NT2/D1 (cell line): ENCODE results near the gene MRTFA.
"Not testable (repeated sequence)": the region's sequence is repeated elsewhere in the genome, so short reads cannot be mapped to it uniquely, and the experiment has no call there.

Experiments used
- DNase-seq: peaks from one replicate; pipeline ENCODE4 v3.0.0-alpha.2; 2011; ENCODE audit warnings: low read depth, low spot score
- H3K27me3 ChIP-seq: 2 replicates; pipeline ENCODE4 v1.6.0; 2011; ENCODE audit warnings: mild to moderate bottlenecking; ENCODE audit not compliant: insufficient read length, insufficient read depth
- H3K36me3 ChIP-seq: 2 replicates; pipeline ENCODE4 v1.6.1; 2011; ENCODE audit warnings: mild to moderate bottlenecking, low read length, mixed read lengths; ENCODE audit not compliant: insufficient read depth, insufficient read length
- H3K4me1 ChIP-seq: 2 replicates; pipeline ENCODE4 v1.5.1; 2011; ENCODE audit not compliant: insufficient read depth, insufficient read length
- H3K4me3 ChIP-seq: 2 replicates; pipeline ENCODE4 v1.5.1; 2011; ENCODE audit warnings: low read depth; ENCODE audit not compliant: insufficient read length
- H3K9ac ChIP-seq: 2 replicates; pipeline ENCODE4 v1.6.0; 2011; ENCODE audit warnings: low read depth; ENCODE audit not compliant: insufficient read length
- H3K9me3 ChIP-seq: 2 replicates; pipeline ENCODE4 v1.5.1; 2011; ENCODE audit warnings: mild to moderate bottlenecking, low read length; ENCODE audit not compliant: insufficient read depth
- SUZ12 ChIP-seq: IDR thresholded peaks from 2 replicates; pipeline ENCODE4 v1.6.1; 2011; ENCODE audit not compliant: insufficient read length, insufficient read depth; ENCODE audit errors: extremely low read depth
- YY1 ChIP-seq: IDR thresholded peaks from 2 replicates; pipeline ENCODE4 v1.6.1; 2011; ENCODE audit not compliant: insufficient read length, insufficient read depth
- ZNF274 ChIP-seq: IDR thresholded peaks from 2 replicates; pipeline ENCODE4 v1.6.1; 2011; ENCODE audit warnings: mild to moderate bottlenecking, low read depth, low read length

Gene MRTFA

GRCh38 chr22:40552070-40552469, 84.4 kb downstream of the MRTFA start:
- Histone ChIP-seq H3K9me3 (peaks cover 5% of the 10 kb centered on the region; the same call in 1 of the 2 replicates), H3K4me1 (peaks cover 2% of the 10 kb centered on the region), H3K36me3 (peaks cover 12% of the 10 kb centered on the region), H3K27me3 (no peaks in the 10 kb centered on the region), H3K9ac (no peak overlapping the region), H3K4me3 (no peak overlapping the region)
- no peak for DNase-seq
- TF ChIP-seq ZNF274 (no peak), YY1 (no peak), SUZ12 (no peak)

GRCh38 chr22:40547729-40548143, 88.8 kb downstream of the MRTFA start:
- H3K9ac ChIP-seq = no peak overlapping the region
- no peak for DNase-seq
- no peaks in the 10 kb centered on the region for H3K27me3 ChIP-seq
- H3K36me3 ChIP-seq = peaks cover 12% of the 10 kb centered on the region
- no peak overlapping the region for H3K4me3 ChIP-seq
- TF ChIP-seq ZNF274 (no peak), SUZ12 (no peak), YY1 (no peak)
- H3K4me1 ChIP-seq = no peaks in the 10 kb centered on the region
- no peaks in the 10 kb centered on the region; the same call in 1 of the 2 replicates for H3K9me3 ChIP-seq

GRCh38 chr22:40544758-40545157, 91.8 kb downstream of the MRTFA start:
- H3K36me3 ChIP-seq = no peaks in the 10 kb centered on the region
- H3K9ac ChIP-seq = no peak overlapping the region
- H3K27me3 ChIP-seq = no peaks in the 10 kb centered on the region
- DNase-seq = no peak
- TF ChIP-seq SUZ12 (no peak), YY1 (no peak), ZNF274 (no peak)
- no peaks in the 10 kb centered on the region for H3K4me1 ChIP-seq
- no peak overlapping the region for H3K4me3 ChIP-seq
- no peaks in the 10 kb centered on the region for H3K9me3 ChIP-seq

GRCh38 chr22:40542821-40543540, 93.5 kb downstream of the MRTFA start:
- H3K36me3 ChIP-seq = no peaks in the 10 kb centered on the region
- H3K9me3 ChIP-seq = no peaks in the 10 kb centered on the region
- no peak for DNase-seq
- H3K27me3 ChIP-seq = no peaks in the 10 kb centered on the region
- TF ChIP-seq ZNF274 (no peak), YY1 (no peak), SUZ12 (no peak)
- no peak overlapping the region for H3K9ac ChIP-seq
- no peak overlapping the region for H3K4me3 ChIP-seq
- no peaks in the 10 kb centered on the region for H3K4me1 ChIP-seq

GRCh38 chr22:40541300-40541699, 95.2 kb downstream of the MRTFA start:
- no peaks in the 10 kb centered on the region for H3K36me3 ChIP-seq
- no peaks in the 10 kb centered on the region for H3K4me1 ChIP-seq
- H3K4me3 ChIP-seq = no peak overlapping the region
- TF ChIP-seq YY1 (no peak), ZNF274 (no peak)
- no peak overlapping the region for H3K9ac ChIP-seq
- no peaks in the 10 kb centered on the region for H3K9me3 ChIP-seq
- no peak for DNase-seq
- no peaks in the 10 kb centered on the region for H3K27me3 ChIP-seq

- no peak for DNase-seq
- Histone ChIP-seq H3K4me1 (no peaks in the 10 kb centered on the region), H3K4me3 (no peak overlapping the region), H3K36me3 (no peaks in the 10 kb centered on the region), H3K9ac (no peak overlapping the region), H3K27me3 (no peaks in the 10 kb centered on the region), H3K9me3 (no peaks in the 10 kb centered on the region)
- TF ChIP-seq YY1 = no peak
- TF ChIP-seq ZNF274 = no peak
- no peak for TF ChIP-seq SUZ12
Measured at GRCh38 chr22:40540265-40540664, 96.3 kb downstream of the MRTFA start.

GRCh38 chr22:40536149-40536548, 100.4 kb downstream of the MRTFA start:
- H3K4me1 ChIP-seq, H3K27me3 ChIP-seq, H3K4me3 ChIP-seq, DNase-seq, H3K9ac ChIP-seq, H3K9me3 ChIP-seq, H3K36me3 ChIP-seq: not testable (repeated sequence)

- DNase-seq = no peak
- Histone ChIP-seq H3K9me3 (no peaks in the 10 kb centered on the region), H3K36me3 (no peaks in the 10 kb centered on the region), H3K4me1 (no peaks in the 10 kb centered on the region), H3K27me3 (no peaks in the 10 kb centered on the region), H3K9ac (no peak overlapping the region), H3K4me3 (no peak overlapping the region)
- TF ChIP-seq YY1 (no peak), ZNF274 (no peak), SUZ12 (no peak)
Measured at GRCh38 chr22:40535642-40536041, 100.9 kb downstream of the MRTFA start.
